ENCODE results near the gene MTERF4. TPM values are rescaled to one million over a fixed set of nuclear protein-coding genes. Genes with fewer than 3 reads are reported as not detected.

The MTERF4 gene
- total RNA-seq, 1 donor from 2014 or later, result 37.6 TPM

DNA sequence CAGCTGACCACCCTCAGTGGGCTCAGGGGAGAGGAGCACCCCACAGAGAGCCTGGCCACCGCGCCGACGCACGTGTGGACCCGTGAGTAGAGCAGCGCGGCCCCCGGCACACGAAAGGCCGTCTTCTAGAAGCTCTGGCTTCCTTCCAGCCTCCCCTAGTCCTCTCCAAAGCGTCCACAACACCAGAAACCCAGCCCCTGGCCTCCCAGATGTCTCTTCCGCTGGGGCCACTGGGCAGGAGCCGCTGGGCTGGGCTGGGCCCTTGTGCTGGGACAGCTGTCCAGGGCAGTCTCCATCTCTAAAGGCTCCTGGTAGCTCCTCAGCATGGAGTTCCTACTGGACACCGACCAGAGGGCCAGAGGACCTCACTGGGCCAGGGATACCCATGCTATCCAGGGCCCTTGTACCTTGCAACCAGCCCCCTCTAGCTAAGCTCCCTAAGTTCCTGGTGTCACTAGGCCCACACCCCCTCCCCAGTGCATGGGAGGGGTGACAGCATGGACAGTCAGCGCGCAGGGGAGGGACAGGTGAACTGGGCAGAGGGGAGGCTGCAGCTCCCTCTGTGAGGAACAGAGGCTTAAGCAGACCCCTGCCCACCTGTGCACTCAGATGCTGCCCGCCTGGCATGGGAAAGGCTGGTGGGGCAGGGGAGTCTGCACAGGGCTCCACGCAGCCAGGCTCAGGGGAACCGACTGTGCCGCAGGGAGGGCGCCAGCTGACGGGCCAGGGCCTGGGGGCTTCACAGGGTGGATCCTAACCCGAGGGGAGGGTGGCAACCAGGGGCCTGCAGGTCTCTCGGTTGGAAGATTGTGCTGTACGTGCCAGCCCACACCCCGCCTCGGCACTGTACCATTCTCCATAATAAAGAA is 32.9 kb downstream of the MTERF4 start:
- no peak for DNase-seq

DNA sequence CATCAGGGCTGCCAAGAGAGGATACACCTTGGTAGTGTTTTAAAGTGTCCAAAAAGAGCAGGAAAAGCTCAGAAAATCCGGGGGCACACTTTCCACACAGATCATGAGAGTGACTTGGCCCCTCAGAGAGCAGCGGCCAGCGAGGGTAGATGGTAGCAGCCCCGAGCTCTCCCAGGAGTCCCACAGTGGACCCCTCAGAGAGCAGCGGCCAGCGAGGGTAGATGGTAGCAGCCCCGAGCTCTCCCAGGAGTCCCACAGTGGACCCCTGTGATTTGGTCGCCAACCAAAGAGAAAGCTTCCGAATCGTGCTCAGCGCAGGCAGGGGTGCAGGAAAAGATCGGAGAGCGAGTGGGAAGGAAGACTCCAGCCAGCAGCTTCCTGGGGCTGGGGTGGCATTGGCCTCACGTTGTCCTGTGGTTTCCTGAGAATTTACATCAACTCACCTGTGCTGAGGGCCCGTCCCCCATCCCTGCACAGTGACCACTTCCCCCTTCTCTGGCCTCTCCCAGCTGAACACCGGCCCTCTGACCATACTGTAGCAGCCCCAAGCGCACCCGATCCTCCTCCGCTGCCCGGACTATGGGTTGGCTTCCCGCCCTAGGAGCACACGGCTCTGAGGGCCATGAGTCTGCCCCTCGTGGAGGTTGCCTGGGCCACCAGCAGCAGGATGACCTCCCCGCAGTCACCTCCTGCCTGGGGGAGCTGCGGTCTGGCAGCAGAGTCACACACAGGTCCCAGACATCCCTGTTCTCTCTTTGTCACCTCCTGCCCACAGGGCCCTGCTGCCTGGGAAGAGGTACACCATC is 33.7 kb downstream of the MTERF4 start:
- DNase-seq, result no peak

DNA sequence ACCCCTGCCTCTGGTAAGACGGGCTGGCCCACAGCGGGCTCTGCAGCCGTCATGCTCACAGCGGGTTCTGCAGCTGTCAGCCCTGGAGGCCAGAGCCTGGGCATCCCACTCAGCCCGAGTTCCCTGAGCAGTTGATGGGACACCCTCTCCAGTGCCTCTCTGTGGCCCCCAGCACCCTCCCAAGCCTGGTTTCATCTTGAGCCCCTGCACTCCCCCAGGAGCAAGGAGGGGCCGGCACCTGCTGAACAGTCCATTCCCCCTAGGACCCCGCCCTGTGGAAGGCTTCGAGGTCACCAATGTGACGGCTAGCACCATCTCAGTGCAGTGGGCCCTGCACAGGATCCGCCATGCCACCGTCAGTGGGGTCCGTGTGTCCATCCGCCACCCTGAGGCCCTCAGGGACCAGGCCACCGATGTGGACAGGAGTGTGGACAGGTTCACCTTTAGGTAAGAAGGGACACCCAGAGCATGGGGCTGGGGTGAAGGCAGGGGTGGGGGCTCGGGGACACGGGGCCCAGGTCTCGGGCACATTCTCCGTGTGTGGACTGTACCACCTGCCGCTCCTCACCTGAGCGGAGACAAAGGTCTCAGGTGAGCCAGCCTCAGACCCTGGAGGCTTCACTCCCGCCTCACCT is 34.5 kb downstream of the MTERF4 start:
- no peak for DNase-seq

- peak; percentile 29 for DNase-seq
Observed at GRCh38 chr2:241066893-241067341, 35.2 kb downstream of the MTERF4 start.

GRCh38 chr2:241066171-241066892 is 35.8 kb downstream of the MTERF4 start:
- no peak for DNase-seq

DNA sequence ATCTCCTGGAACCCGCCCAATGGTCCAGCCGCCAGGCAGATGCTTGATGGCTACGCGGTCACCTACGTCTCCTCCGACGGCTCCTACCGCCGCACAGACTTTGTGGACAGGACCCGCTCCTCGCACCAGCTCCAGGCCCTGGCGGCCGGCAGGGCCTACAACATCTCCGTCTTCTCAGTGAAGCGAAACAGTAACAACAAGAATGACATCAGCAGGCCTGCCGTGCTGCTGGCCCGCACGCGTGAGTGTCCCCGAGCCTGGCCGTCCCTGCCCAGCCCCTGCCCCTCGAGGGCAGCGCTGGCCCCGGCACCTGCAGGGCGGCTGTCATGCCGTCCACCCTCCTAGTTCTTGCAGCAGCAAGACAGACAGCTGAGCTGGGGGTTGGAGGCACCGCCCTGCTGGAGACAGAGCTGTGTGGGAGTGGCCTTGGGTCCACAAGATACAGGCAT is 36.7 kb downstream of the MTERF4 start:
- DNase-seq, result no peak

- DNase-seq, result no peak
Observed at GRCh38 chr2:241064802-241065354, 37.2 kb downstream of the MTERF4 start.

DNA sequence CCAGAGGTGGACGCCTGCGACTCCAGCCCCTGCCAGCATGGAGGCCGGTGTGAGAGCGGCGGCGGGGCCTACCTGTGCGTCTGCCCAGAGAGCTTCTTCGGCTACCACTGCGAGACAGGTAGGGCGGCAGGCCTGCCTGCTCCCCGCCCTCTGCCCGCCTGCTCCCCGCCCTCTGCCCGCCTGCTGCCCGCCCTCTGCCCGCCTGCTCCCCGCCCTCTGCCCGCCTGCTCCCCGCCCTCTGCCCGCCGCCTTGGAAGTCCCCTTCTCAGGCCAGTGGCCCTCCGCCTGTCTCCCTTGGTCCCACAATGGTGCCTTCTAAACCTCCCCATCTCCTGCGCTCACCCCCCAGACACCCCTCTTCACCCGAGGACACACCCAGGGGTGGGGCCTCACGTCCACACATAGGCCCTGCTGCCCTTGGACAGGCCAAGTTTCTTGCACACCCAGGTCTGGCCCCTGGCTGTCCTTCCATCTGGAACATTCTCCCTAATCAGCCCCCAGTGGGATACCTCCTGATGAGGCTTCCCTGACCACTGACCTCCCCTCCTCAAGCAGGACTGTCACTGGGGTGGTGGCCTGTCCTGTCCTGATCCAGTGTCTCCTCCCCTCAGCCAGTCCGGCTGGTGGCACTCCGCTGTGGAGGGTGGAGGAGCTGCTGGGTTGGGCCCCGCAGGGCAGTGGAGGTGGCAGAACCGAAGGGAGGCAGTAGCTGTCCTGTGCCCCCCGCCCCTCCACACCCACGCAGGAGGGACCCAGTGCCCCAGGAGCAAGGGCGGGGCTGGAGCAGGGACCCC is 37.9 kb downstream of the MTERF4 start:
- DNase-seq, result peak; percentile 32

- DNase-seq, result no peak
Observed at GRCh38 chr2:241063587-241063986, 38.5 kb downstream of the MTERF4 start.

DNA sequence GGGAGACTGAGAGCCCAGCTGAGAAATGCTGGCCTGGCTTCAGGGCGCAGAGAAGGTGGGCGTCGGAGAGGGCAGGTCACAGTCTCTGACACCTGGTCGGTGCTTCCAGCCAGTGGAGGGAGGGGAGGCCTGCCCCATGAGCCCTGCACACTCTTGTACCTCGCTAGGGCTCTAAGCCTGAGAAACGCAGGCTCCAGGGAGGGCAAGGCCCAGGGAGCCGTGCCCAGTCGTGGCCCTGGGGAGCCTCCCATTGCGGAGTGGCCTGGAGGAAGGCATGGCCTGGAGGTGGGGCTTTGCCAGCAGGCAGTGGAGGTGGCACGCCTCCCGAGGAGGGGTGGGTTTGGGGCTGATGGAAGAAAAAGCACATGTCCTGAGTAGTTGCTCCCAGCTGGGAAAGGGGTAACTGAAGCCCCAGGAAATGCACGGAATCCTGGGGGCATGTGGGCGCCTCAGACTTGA is 39.0 kb downstream of the MTERF4 start:
- no peak for DNase-seq

GRCh38 chr2:241062389-241063092 is 39.5 kb downstream of the MTERF4 start:
- no peak for DNase-seq

GRCh38 chr2:241061275-241061674 is 40.8 kb downstream of the MTERF4 start:
- no peak for DNase-seq

DNA sequence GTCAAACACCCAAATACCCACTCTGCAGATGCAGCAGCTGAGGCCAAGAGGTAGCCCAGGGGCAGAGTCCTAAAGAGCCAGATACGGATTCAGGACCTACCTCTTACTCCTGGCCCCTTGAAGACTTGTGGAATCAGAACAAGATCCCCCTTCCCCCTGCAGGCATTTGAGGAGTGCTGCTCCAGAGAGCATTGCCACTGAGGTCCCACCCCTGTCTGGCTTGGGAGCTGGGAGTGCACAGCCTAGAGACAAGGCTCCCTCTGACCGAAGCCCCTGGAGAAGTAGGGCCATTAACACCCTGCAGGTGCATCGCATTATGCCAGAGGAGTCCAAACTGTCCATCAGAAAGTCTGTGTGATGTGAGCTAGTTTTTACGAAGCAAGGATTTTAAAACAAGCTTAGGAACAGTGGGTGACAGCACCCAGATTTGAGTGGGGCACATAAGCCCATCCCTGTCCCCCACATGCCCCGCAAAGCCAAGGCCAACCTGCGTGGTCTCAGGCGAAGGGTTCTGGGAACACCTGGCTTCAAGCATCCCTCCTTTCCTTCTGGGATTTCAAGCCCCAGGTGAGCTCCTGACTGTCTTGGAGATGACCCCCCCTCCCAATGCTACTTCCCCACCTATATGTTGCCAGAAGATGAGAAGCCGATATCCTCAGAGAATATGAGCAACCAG is 48.4 kb downstream of the MTERF4 start:
- no peak for DNase-seq

DNA sequence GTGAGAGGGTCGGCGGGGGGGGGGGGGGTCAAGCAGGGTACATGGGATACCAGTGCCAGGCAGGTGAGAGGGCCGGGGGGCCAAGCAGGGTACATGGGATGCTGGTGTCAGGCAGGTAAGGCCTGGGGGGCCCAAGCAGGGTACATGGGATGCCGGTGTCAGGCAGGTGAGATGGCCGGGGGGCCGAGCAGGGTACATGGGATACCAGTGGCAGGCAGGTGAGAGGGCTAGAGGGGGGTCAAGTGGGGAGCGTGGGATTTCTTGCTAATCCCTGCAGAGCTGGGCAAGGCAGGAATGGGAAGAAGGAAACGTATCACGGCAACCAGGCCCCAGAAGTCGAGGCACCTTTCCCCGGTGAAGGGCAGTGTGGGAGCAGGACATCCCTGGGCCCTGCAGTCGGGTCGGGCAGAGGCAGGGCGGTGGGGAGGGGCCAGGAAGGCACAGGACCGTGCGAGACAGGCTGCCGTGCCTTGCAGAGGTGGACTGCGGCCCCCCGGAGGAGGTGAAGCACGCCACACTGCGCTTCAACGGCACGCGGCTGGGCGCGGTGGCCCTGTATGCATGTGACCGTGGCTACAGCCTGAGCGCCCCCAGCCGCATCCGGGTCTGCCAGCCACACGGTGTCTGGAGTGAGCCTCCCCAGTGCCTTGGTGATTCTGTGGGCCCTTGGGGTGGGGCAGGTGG is 49.3 kb downstream of the MTERF4 start:
- no peak for DNase-seq

- no peak for DNase-seq
Observed at GRCh38 chr2:241051578-241052487, 50.3 kb downstream of the MTERF4 start.

GRCh38 chr2:241050624-241051577 is 51.2 kb downstream of the MTERF4 start:
- DNase-seq, result no peak

Data from dermis blood vessel endothelial cell (primary cell).